ENCODE measurements around the gene NOX5.
"Not testable (repeated sequence)": the region's sequence is repeated elsewhere in the genome, so short reads cannot be mapped to it uniquely, and the experiment has no call there.

Gene NOX5, protein sequence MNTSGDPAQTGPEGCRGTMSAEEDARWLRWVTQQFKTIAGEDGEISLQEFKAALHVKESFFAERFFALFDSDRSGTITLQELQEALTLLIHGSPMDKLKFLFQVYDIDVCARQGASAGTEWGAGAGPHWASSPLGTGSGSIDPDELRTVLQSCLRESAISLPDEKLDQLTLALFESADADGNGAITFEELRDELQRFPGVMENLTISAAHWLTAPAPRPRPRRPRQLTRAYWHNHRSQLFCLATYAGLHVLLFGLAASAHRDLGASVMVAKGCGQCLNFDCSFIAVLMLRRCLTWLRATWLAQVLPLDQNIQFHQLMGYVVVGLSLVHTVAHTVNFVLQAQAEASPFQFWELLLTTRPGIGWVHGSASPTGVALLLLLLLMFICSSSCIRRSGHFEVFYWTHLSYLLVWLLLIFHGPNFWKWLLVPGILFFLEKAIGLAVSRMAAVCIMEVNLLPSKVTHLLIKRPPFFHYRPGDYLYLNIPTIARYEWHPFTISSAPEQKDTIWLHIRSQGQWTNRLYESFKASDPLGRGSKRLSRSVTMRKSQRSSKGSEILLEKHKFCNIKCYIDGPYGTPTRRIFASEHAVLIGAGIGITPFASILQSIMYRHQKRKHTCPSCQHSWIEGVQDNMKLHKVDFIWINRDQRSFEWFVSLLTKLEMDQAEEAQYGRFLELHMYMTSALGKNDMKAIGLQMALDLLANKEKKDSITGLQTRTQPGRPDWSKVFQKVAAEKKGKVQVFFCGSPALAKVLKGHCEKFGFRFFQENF

DNA sequence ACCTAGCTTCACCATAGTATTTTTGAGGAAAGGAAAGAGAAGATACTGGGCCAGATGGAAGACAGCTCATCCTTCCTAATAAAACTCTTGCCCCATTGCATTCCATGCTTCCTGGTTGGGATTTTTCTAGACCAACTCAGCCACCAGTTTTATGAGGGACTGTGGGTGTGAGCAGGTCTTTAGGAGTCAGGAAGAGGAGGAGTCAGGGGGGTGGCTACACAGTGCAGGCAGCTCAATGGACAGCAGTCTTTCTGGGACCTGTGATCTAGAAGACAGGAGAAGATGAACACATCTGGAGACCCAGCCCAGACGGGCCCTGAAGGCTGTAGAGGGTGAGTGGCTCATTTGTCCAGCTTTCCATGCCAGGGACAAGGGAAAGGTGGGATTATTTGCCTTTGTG, at the start of gene NOX5:
TSS of gene NOX5 (plus strand) at position 242 of the 400 bp plus-strand sequence. CDS start at position 283, 41 bp downstream.
- no peak within 1 kb of the TSS for H3K9ac ChIP-seq (ENCODE audit: low read depth in 1 of 2, low read length in 2 of 2)
- H3K36me3 ChIP-seq (ENCODE audit: control insufficient read depth in 1 of 2, insufficient read depth in 2 of 2, low read length in 2 of 2), result no peaks in the 10 kb centered on the region
- H3K4me1 ChIP-seq (ENCODE audit: control insufficient read depth in 1 of 2, insufficient read depth in 2 of 2, low read length in 2 of 2), result no peaks in the 10 kb centered on the region
- peaks cover 0 to under 1% of the 10 kb centered on the region in 2 donors for H3K9me3 ChIP-seq (ENCODE audit: control insufficient read depth in 1 of 2, low read length in 2 of 2)
- H3K27ac ChIP-seq (ENCODE audit: low read depth, low read length), result no peak within 1 kb of the TSS
- H3K27me3 ChIP-seq (ENCODE audit: control insufficient read depth in 1 of 2, insufficient read depth in 2 of 2, low read length in 2 of 2), result no peaks in the 10 kb centered on the region
- no peak within 1 kb of the TSS for H3K4me3 ChIP-seq (ENCODE audit: low read depth in 1 of 2, low read length in 2 of 2)

- H3K9me3 ChIP-seq (ENCODE audit: control insufficient read depth in 1 of 2, low read length in 2 of 2), result peaks cover 0 to 11% of the 10 kb centered on the region in 2 donors
- H3K4me3 ChIP-seq (ENCODE audit: low read depth in 1 of 2, low read length in 2 of 2), result no peak overlapping the region
- H3K27me3 ChIP-seq (ENCODE audit: control insufficient read depth in 1 of 2, insufficient read depth in 2 of 2, low read length in 2 of 2), result no peaks in the 10 kb centered on the region
- H3K36me3 ChIP-seq (ENCODE audit: control insufficient read depth in 1 of 2, insufficient read depth in 2 of 2, low read length in 2 of 2), result no peaks in the 10 kb centered on the region
- H3K4me1 ChIP-seq (ENCODE audit: control insufficient read depth in 1 of 2, insufficient read depth in 2 of 2, low read length in 2 of 2), result no peaks in the 10 kb centered on the region
- H3K9ac ChIP-seq (ENCODE audit: low read depth in 1 of 2, low read length in 2 of 2), result no peak overlapping the region
- H3K27ac ChIP-seq (ENCODE audit: low read depth, low read length), result no peak overlapping the region
Measured at GRCh38 chr15:68966996-68967395, 47.5 kb upstream of the NOX5 start.

DNA sequence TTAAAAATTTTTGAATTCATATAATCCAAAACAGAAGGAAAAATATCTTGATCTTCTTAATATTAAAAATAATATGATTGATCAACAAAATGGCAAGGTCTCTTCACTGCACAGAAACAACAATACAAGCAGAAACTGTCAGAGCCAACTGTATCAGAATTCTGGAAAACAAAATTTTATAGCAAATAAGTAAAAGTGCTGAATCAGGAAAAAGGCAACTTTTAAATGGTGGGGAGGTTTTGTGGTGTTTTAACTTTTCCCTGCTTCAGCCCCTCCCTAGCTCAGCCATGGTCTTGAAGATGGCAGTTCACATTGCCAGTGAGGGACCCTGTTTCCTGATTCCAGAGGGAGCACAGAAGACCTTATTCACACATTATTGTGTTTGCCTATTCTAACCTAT, 46.5 kb upstream of the NOX5 start:
- no peak overlapping the region for H3K27ac ChIP-seq (ENCODE audit: low read depth, low read length)
- no peaks in the 10 kb centered on the region for H3K36me3 ChIP-seq (ENCODE audit: control insufficient read depth in 1 of 2, insufficient read depth in 2 of 2, low read length in 2 of 2)
- H3K27me3 ChIP-seq (ENCODE audit: control insufficient read depth in 1 of 2, insufficient read depth in 2 of 2, low read length in 2 of 2), result no peaks in the 10 kb centered on the region
- no peaks in the 10 kb centered on the region for H3K4me1 ChIP-seq (ENCODE audit: control insufficient read depth in 1 of 2, insufficient read depth in 2 of 2, low read length in 2 of 2)
- no peak overlapping the region for H3K4me3 ChIP-seq (ENCODE audit: low read depth in 1 of 2, low read length in 2 of 2)
- no peak overlapping the region for H3K9ac ChIP-seq (ENCODE audit: low read depth in 1 of 2, low read length in 2 of 2)
- peaks cover 0 to 11% of the 10 kb centered on the region in 2 donors for H3K9me3 ChIP-seq (ENCODE audit: control insufficient read depth in 1 of 2, low read length in 2 of 2)

- H3K4me1 ChIP-seq (ENCODE audit: control insufficient read depth in 1 of 2, insufficient read depth in 2 of 2, low read length in 2 of 2), result no peaks in the 10 kb centered on the region
- no peaks in the 10 kb centered on the region for H3K36me3 ChIP-seq (ENCODE audit: control insufficient read depth in 1 of 2, insufficient read depth in 2 of 2, low read length in 2 of 2)
- H3K27ac ChIP-seq (ENCODE audit: low read depth, low read length), result no peak overlapping the region
- no peaks in the 10 kb centered on the region for H3K27me3 ChIP-seq (ENCODE audit: control insufficient read depth in 1 of 2, insufficient read depth in 2 of 2, low read length in 2 of 2)
- H3K9me3 ChIP-seq (ENCODE audit: control insufficient read depth in 1 of 2, low read length in 2 of 2), result peaks cover 0 to 11% of the 10 kb centered on the region in 2 donors
- no peak overlapping the region for H3K9ac ChIP-seq (ENCODE audit: low read depth in 1 of 2, low read length in 2 of 2)
- H3K4me3 ChIP-seq (ENCODE audit: low read depth in 1 of 2, low read length in 2 of 2), result no peak overlapping the region
Measured at GRCh38 chr15:68969298-68969697, 45.2 kb upstream of the NOX5 start.

DNA sequence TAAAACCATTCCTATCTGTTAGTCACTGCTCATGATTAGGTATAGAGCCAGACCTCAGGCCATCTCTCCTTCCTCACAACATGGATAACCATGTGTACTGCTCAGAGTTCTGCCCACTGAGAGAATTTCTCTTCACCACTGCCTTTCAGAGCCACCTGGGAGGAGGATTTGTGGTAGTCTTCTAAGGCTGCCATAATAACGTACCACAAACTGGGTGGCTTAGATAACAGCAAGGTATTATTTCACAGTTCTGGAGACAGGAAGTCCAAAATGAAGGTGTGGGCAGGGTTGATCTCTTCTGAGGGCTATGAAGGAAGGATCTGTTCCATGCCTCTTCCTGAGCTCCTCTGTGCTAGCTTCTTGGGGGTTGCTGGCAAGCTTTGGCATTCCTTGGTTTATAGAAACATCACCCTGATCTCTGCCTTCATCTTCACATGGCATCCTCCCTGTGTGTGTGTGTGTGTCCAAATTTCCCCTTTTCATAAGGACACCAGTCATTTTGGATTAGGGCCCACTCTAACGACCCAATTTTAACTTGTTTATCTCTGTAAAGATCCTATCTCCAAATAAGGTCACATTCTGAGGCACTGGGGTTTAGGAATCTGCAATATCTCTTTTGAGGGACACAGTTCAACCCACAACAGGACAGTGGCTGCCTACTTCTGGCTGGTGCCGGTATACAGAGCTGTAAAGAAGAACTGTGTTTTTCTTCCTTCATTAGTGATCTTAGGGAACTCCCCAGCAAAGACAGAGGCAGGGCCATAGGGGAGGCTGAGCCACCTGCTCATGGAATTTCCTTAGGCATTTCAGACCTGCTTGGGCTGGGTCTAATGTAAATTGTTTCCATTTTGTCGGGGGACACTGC, 42.1 kb upstream of the NOX5 start:
- no peak overlapping the region for H3K27ac ChIP-seq (ENCODE audit: low read depth, low read length)
- no peak overlapping the region for H3K4me3 ChIP-seq (ENCODE audit: low read depth in 1 of 2, low read length in 2 of 2)

GRCh38 chr15:68975651-68976160, 38.8 kb upstream of the NOX5 start:
- H3K27ac ChIP-seq (ENCODE audit: low read depth, low read length); H3K9me3 ChIP-seq (ENCODE audit: control insufficient read depth in 1 of 2, low read length in 2 of 2); H3K4me3 ChIP-seq (ENCODE audit: low read depth in 1 of 2, low read length in 2 of 2); H3K4me1 ChIP-seq (ENCODE audit: control insufficient read depth in 1 of 2, insufficient read depth in 2 of 2, low read length in 2 of 2); H3K36me3 ChIP-seq (ENCODE audit: control insufficient read depth in 1 of 2, insufficient read depth in 2 of 2, low read length in 2 of 2); H3K27me3 ChIP-seq (ENCODE audit: control insufficient read depth in 1 of 2, insufficient read depth in 2 of 2, low read length in 2 of 2); H3K9ac ChIP-seq (ENCODE audit: low read depth in 1 of 2, low read length in 2 of 2): not testable (repeated sequence)

More for the DNA sequence above, 42.1 kb upstream of the NOX5 start:
- no peaks in the 10 kb centered on the region for H3K4me1 ChIP-seq (ENCODE audit: control insufficient read depth in 1 of 2, insufficient read depth in 2 of 2, low read length in 2 of 2)
- H3K36me3 ChIP-seq (ENCODE audit: control insufficient read depth in 1 of 2, insufficient read depth in 2 of 2, low read length in 2 of 2), result no peaks in the 10 kb centered on the region
- no peak overlapping the region for H3K9ac ChIP-seq (ENCODE audit: low read depth in 1 of 2, low read length in 2 of 2)
- no peaks in the 10 kb centered on the region for H3K27me3 ChIP-seq (ENCODE audit: control insufficient read depth in 1 of 2, insufficient read depth in 2 of 2, low read length in 2 of 2)
- peaks cover 0 to 11% of the 10 kb centered on the region in 2 donors for H3K9me3 ChIP-seq (ENCODE audit: control insufficient read depth in 1 of 2, low read length in 2 of 2)

GRCh38 chr15:68977426-68977825, 37.1 kb upstream of the NOX5 start:
- H3K27me3 ChIP-seq (ENCODE audit: control insufficient read depth in 1 of 2, insufficient read depth in 2 of 2, low read length in 2 of 2); H3K27ac ChIP-seq (ENCODE audit: low read depth, low read length); H3K36me3 ChIP-seq (ENCODE audit: control insufficient read depth in 1 of 2, insufficient read depth in 2 of 2, low read length in 2 of 2); H3K9ac ChIP-seq (ENCODE audit: low read depth in 1 of 2, low read length in 2 of 2); H3K9me3 ChIP-seq (ENCODE audit: control insufficient read depth in 1 of 2, low read length in 2 of 2); H3K4me3 ChIP-seq (ENCODE audit: low read depth in 1 of 2, low read length in 2 of 2); H3K4me1 ChIP-seq (ENCODE audit: control insufficient read depth in 1 of 2, insufficient read depth in 2 of 2, low read length in 2 of 2): not testable (repeated sequence)

DNA sequence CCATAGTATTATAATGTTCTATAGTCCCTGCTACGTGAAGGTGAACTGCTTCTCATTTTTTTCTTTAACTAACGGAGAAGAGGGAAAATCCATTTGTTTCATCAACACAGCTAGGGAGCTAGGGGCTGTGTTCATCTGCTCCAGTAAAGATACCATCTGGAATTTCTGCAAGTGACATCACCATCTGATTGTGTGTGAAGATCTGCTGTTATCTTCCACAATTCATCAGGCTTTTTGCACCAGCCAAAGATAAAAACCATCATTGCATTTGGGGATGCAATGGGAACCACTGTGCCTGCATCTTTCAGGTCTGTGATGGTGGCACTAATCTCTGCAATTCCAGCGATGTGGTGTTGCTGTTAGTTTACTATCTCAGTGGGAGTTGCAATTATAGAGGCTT, 35.5 kb upstream of the NOX5 start:
- Histone ChIP-seq H3K9ac (ENCODE audit: low read depth in 1 of 2, low read length in 2 of 2) (no peak overlapping the region), H3K27ac (ENCODE audit: low read depth, low read length) (no peak overlapping the region)

GRCh38 chr15:68979816-68980215, 34.7 kb upstream of the NOX5 start:
- peaks cover 0 to 4% of the 10 kb centered on the region in 2 donors for H3K27me3 ChIP-seq (ENCODE audit: control insufficient read depth in 1 of 2, insufficient read depth in 2 of 2, low read length in 2 of 2)
- no peak overlapping the region for H3K4me3 ChIP-seq (ENCODE audit: low read depth in 1 of 2, low read length in 2 of 2)
- H3K36me3 ChIP-seq (ENCODE audit: control insufficient read depth in 1 of 2, insufficient read depth in 2 of 2, low read length in 2 of 2), result no peaks in the 10 kb centered on the region
- H3K4me1 ChIP-seq (ENCODE audit: control insufficient read depth in 1 of 2, insufficient read depth in 2 of 2, low read length in 2 of 2), result no peaks in the 10 kb centered on the region
- H3K27ac ChIP-seq (ENCODE audit: low read depth, low read length), result no peak overlapping the region
- peaks cover 0 to 7% of the 10 kb centered on the region in 2 donors for H3K9me3 ChIP-seq (ENCODE audit: control insufficient read depth in 1 of 2, low read length in 2 of 2)
- no peak overlapping the region for H3K9ac ChIP-seq (ENCODE audit: low read depth in 1 of 2, low read length in 2 of 2)

More for the DNA sequence above, 35.5 kb upstream of the NOX5 start:
- Histone ChIP-seq H3K36me3 (ENCODE audit: control insufficient read depth in 1 of 2, insufficient read depth in 2 of 2, low read length in 2 of 2) (no peaks in the 10 kb centered on the region), H3K9me3 (ENCODE audit: control insufficient read depth in 1 of 2, low read length in 2 of 2) (peaks cover 0 to 7% of the 10 kb centered on the region in 2 donors), H3K4me3 (ENCODE audit: low read depth in 1 of 2, low read length in 2 of 2) (no peak overlapping the region), H3K27me3 (ENCODE audit: control insufficient read depth in 1 of 2, insufficient read depth in 2 of 2, low read length in 2 of 2) (peaks cover 0 to 4% of the 10 kb centered on the region in 2 donors), H3K4me1 (ENCODE audit: control insufficient read depth in 1 of 2, insufficient read depth in 2 of 2, low read length in 2 of 2) (no peaks in the 10 kb centered on the region)

Measured in duodenal mucosa (tissue), 2 donors.